ENCODE results near the gene CBFA2T2. TPM values are rescaled to one million over a fixed set of nuclear protein-coding genes. Genes with fewer than 3 reads are reported as not detected.

The CBFA2T2 gene
- total RNA-seq, 6 donors from 2014 or later, result 10.0 to 35.6 (median 16.2) TPM

DNA sequence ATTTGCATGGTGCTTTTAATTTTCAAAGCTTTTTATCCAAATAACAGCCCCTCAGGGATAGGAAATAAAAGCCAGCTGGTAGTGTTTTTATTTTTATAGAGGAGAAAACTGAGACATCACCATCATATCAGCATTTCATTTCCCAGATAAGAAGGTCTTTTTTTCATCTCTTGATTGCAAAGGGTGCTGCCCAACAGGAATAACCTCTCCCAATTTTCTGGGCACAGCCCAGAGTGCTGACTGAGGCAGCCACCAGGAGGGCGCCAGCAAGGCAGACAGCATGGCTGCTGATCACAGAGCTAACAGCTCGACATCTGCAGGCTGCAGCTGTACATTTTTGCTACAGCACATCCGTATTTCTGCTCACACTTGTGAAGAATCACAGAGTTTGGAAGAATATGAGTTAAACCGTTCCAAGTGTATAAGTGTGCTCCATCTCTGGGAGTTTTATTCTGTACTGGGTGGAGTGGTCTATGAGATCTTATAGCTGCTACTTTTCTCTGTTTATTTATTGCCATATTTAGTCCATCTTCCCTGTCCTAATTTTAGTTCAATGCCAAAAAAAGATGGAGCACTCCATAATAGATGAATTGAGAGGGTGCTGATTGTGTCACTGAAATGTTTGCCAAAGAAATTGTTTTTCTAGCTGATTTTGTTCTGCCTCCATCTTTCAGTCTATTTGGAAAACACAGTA, 86.7 kb downstream of the CBFA2T2 start:
- Histone ChIP-seq H3K4me1 (peaks cover 0 to 12% (median 3%) of the 10 kb centered on the region in 4 donors), H3K36me3 (no peaks in the 10 kb centered on the region), H3K27me3 (no peaks in the 10 kb centered on the region), H3K9me3 (no peaks in the 10 kb centered on the region), H3K4me3 (no peak overlapping the region), H3K27ac (no peak overlapping the region)
- TF ChIP-seq POLR2A (IDR thresholded peaks at IDR 0.05) (no peak), POLR2AphosphoS5 (IDR thresholded peaks at IDR 0.05) (no peak), EP300 (IDR thresholded peaks at IDR 0.05) (no peak), CTCF (IDR thresholded peaks at IDR 0.05) (no peak)
- no peak for DNase-seq
- no peak for ATAC-seq (ENCODE audit: low FRiP score in 2 of 2)
- 62 to 75% methylated on average over 4 of the region's 4 CpGs for WGBS, 2 donors

GRCh38 chr20:33578510-33578909, 88.6 kb downstream of the CBFA2T2 start:
- ATAC-seq (ENCODE audit: low FRiP score in 2 of 2), result peak in 1 of 2 donors; percentile 26
- H3K27me3 ChIP-seq, result no peaks in the 10 kb centered on the region
- peaks cover 0 to 12% (median 3%) of the 10 kb centered on the region in 4 donors for H3K4me1 ChIP-seq
- H3K9me3 ChIP-seq, result no peaks in the 10 kb centered on the region
- no peak for DNase-seq
- TF ChIP-seq POLR2AphosphoS5 (IDR thresholded peaks at IDR 0.05) (no peak), POLR2A (IDR thresholded peaks at IDR 0.05) (no peak), CTCF (IDR thresholded peaks at IDR 0.05) (no peak), EP300 (IDR thresholded peaks at IDR 0.05) (no peak)
- 86 to 100% methylated on average over 1 of the region's 1 CpG for WGBS, 2 donors
- no peak overlapping the region for H3K4me3 ChIP-seq
- no peaks in the 10 kb centered on the region for H3K36me3 ChIP-seq
- no peak overlapping the region for H3K27ac ChIP-seq

- ATAC-seq (ENCODE audit: low FRiP score in 2 of 2), result no peak
- WGBS, 2 donors, result 97 to 99% methylated on average over 2 of the region's 2 CpGs
Measured at GRCh38 chr20:33583143-33583542, 93.2 kb downstream of the CBFA2T2 start.

DNA sequence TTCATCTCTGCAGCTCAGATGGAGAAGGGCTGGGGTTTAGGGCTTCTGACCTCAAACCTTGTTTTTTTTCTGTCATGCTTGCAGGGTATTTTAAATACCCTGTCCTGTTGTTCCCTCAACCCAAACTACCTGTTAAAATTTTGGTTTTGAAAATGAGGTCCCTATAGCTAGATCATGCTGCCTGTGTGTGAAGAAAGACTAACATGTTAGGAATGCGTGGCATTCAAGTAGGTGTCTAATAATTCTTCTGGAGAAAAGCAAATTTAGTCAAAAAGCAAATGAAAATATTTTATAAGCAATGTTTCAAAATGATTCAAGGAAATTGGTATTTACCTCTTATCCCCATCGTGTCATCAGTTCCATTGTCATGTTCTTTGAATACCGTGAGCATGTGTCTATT, 95.1 kb downstream of the CBFA2T2 start:
- Histone ChIP-seq H3K27ac (no peak overlapping the region), H3K4me3 (no peak overlapping the region), H3K9me3 (no peaks in the 10 kb centered on the region), H3K4me1 (peaks cover 0 to 3% (median 0%) of the 10 kb centered on the region in 4 donors), H3K36me3 (no peaks in the 10 kb centered on the region), H3K27me3 (no peaks in the 10 kb centered on the region)
- 80 to 83% methylated on average over 3 of the region's 3 CpGs for WGBS, 2 donors
- ATAC-seq (ENCODE audit: low FRiP score in 2 of 2), result no peak
- TF ChIP-seq POLR2A (IDR thresholded peaks at IDR 0.05) (no peak), POLR2AphosphoS5 (IDR thresholded peaks at IDR 0.05) (no peak), EP300 (IDR thresholded peaks at IDR 0.05) (no peak), CTCF (IDR thresholded peaks at IDR 0.05) (no peak)
- DNase-seq, result no peak

More at GRCh38 chr20:33583143-33583542, 93.2 kb downstream of the CBFA2T2 start:
- Histone ChIP-seq H3K27me3 (no peaks in the 10 kb centered on the region), H3K9me3 (no peaks in the 10 kb centered on the region), H3K36me3 (no peaks in the 10 kb centered on the region), H3K27ac (no peak overlapping the region), H3K4me1 (peaks cover 0 to 3% (median 0%) of the 10 kb centered on the region in 4 donors), H3K4me3 (no peak overlapping the region)
- DNase-seq, result no peak
- no peak for TF ChIP-seq EP300 (IDR thresholded peaks at IDR 0.05)
- TF ChIP-seq POLR2AphosphoS5 (IDR thresholded peaks at IDR 0.05), result no peak
- TF ChIP-seq POLR2A (IDR thresholded peaks at IDR 0.05), result no peak
- TF ChIP-seq CTCF (IDR thresholded peaks at IDR 0.05), result no peak

GRCh38 chr20:33585413-33585812, 95.5 kb downstream of the CBFA2T2 start:
- no peak for DNase-seq
- WGBS, 2 donors, result 89 to 93% methylated on average over 4 of the region's 4 CpGs
- Histone ChIP-seq H3K27me3 (no peaks in the 10 kb centered on the region), H3K27ac (no peak overlapping the region), H3K9me3 (no peaks in the 10 kb centered on the region), H3K4me3 (no peak overlapping the region), H3K36me3 (no peaks in the 10 kb centered on the region), H3K4me1 (peaks cover 0 to 3% (median 0%) of the 10 kb centered on the region in 4 donors)
- TF ChIP-seq POLR2AphosphoS5 (IDR thresholded peaks at IDR 0.05) (no peak), EP300 (IDR thresholded peaks at IDR 0.05) (no peak), CTCF (IDR thresholded peaks at IDR 0.05) (no peak), POLR2A (IDR thresholded peaks at IDR 0.05) (no peak)
- no peak for ATAC-seq (ENCODE audit: low FRiP score in 2 of 2)

Measured in upper lobe of left lung (tissue), 6 donors.